IMR-90 (cell line): Measurements from ENCODE around the gene MLIP.

Experiments used
- CEBPB ChIP-seq: IDR thresholded peaks from 2 replicates; pipeline ENCODE4 v1.6.1; 2012; ENCODE audit warnings: low read depth, low read length, improper control_type of control experiment
- CTCF ChIP-seq: conservative IDR thresholded peaks from 2 replicates; pipeline ENCODE4 v1.5.1; 2012; ENCODE audit warnings: mild to moderate bottlenecking, low read depth, low read length, improper control_type of control experiment
- MAZ ChIP-seq: IDR thresholded peaks from 2 replicates; pipeline ENCODE4 v1.6.1; 2012; ENCODE audit warnings: low read depth, mild to moderate bottlenecking, low read length, improper control_type of control experiment, moderate library complexity, borderline replicate concordance
- MXI1 ChIP-seq: IDR thresholded peaks from 2 replicates; pipeline ENCODE4 v1.6.1; 2012; ENCODE audit warnings: low read depth, mild to moderate bottlenecking, low read length, moderate library complexity, borderline replicate concordance
- POLR2A ChIP-seq: IDR thresholded peaks from 2 replicates; pipeline ENCODE4 v1.6.1; 2012; ENCODE audit warnings: mild to moderate bottlenecking, low read depth, low read length
- RAD21 ChIP-seq: IDR thresholded peaks from 2 replicates; pipeline ENCODE4 v1.6.1; 2012; ENCODE audit warnings: low read length, improper control_type of control experiment
- RCOR1 ChIP-seq: IDR thresholded peaks from 2 replicates; pipeline ENCODE4 v1.6.1; 2012; ENCODE audit warnings: mild to moderate bottlenecking, low read length, improper control_type of control experiment; ENCODE audit not compliant: insufficient replicate concordance
- RFX5 ChIP-seq: IDR thresholded peaks from 2 replicates; pipeline ENCODE4 v1.8.0; 2012; ENCODE audit warnings: low read depth, mild to moderate bottlenecking, low read length, moderate library complexity
- SMC3 ChIP-seq: fragments of 150-350 bp; IDR thresholded peaks from 2 replicates; pipeline ENCODE4 v1.6.1; 2016; ENCODE audit warnings: low read depth, mild to moderate bottlenecking, antibody characterized with exemption, low read length, moderate library complexity
- USF2 ChIP-seq: fragments of 150-350 bp; IDR thresholded peaks from 2 replicates; pipeline ENCODE4 v1.6.1; 2017; ENCODE audit warnings: mild to moderate bottlenecking, antibody characterized with exemption, low read length, low read depth
- TF ChIP-seq, protein P1 (sequence below): fragments of 150-350 bp; IDR thresholded peaks from 2 replicates; pipeline ENCODE4 v1.6.1; 2016; ENCODE audit warnings: low read depth, mild to moderate bottlenecking, low read length, moderate library complexity, borderline replicate concordance

GRCh38 chr6:54115966-54116365 lies 4.7 kb downstream of the MLIP start:
- no peak for TF ChIP-seq CTCF
- TF ChIP-seq USF2, result no peak
- TF ChIP-seq MAZ, result no peak
- TF ChIP-seq POLR2A, result no peak
- no peak for TF ChIP-seq RAD21
- no peak for TF ChIP-seq CEBPB
- TF ChIP-seq RFX5, result no peak
- no peak for TF ChIP-seq RCOR1
- no peak for TF ChIP-seq SMC3
- TF ChIP-seq MXI1, result no peak
- TF ChIP-seq, protein P1, sequence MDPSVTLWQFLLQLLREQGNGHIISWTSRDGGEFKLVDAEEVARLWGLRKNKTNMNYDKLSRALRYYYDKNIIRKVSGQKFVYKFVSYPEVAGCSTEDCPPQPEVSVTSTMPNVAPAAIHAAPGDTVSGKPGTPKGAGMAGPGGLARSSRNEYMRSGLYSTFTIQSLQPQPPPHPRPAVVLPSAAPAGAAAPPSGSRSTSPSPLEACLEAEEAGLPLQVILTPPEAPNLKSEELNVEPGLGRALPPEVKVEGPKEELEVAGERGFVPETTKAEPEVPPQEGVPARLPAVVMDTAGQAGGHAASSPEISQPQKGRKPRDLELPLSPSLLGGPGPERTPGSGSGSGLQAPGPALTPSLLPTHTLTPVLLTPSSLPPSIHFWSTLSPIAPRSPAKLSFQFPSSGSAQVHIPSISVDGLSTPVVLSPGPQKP, result no peak
